Transverse colon (tissue), 4 donors: Measurements from ENCODE around the gene ASB11. TPM values are rescaled to one million over a fixed set of nuclear protein-coding genes. Genes with fewer than 3 reads are reported as not detected.
"Not testable (repeated sequence)": the region's sequence is repeated elsewhere in the genome, so short reads cannot be mapped to it uniquely, and the experiment has no call there.

ENCODE experiments used
- DNase-seq: peaks from one replicate; pipeline ENCODE4 v3.0.0-alpha.2; 2019
- H3K27ac ChIP-seq, 4 donors: fragments of 200-600 bp; sonication (generic); 2 replicates each; pipeline ENCODE4 v1.5.1; 2016 to 2018; ENCODE audit warnings: inconsistent platforms in 4 of 4
- H3K27me3 ChIP-seq: fragments of 200-600 bp; sonication (generic); 2 replicates; pipeline ENCODE4 v1.5.1; 2017; ENCODE audit warnings: inconsistent platforms
- H3K36me3 ChIP-seq, 4 donors: fragments of 200-600 bp; sonication (generic); 2 replicates each; pipeline ENCODE4 v1.5.1; 2017 to 2019; ENCODE audit warnings: inconsistent platforms in 4 of 4
- H3K4me1 ChIP-seq, 4 donors: fragments of 200-600 bp; sonication (generic); 2 replicates each; pipeline ENCODE4 v1.5.1; 2017 to 2020; ENCODE audit warnings: inconsistent platforms in 4 of 4
- H3K4me3 ChIP-seq, 4 donors: fragments of 200-600 bp; sonication (generic); 1 replicate in 1 of 4; 2 replicates in 3 of 4; pipeline versions ENCODE4 v1.5.1 to v1.6.1; 2017 to 2019; ENCODE audit warnings: inconsistent platforms in 4 of 4
- H3K9me3 ChIP-seq, 2 donors: fragments of 200-600 bp; sonication (generic); 2 replicates each; pipeline ENCODE4 v1.5.1; 2017 to 2019; ENCODE audit warnings: inconsistent platforms in 2 of 2
- CTCF ChIP-seq, 5 experiments: fragments of 200-600 bp in 3 of 5; fragments of 450-650 bp in 2 of 5; sonication (generic) in 3 of 5; IDR thresholded peaks; 1 replicate in 2 of 5; 2 replicates in 3 of 5; pipeline ENCODE4 v1.5.1; 2016 to 2017; ENCODE audit warnings: antibody characterized with exemption in 5 of 5, inconsistent platforms in 3 of 5, mild to moderate bottlenecking in 2 of 5, moderate library complexity in 1 of 5
- EP300 ChIP-seq: sonication (generic); formaldehyde crosslinking; IDR thresholded peaks from one replicate; pipeline ENCODE4 v1.6.1; 2017; ENCODE audit warnings: antibody characterized with exemption, low read depth
- POLR2A ChIP-seq: fragments of 450-650 bp; IDR thresholded peaks from one replicate; pipeline ENCODE4 v1.6.1; 2016; ENCODE audit warnings: antibody characterized with exemption, mild to moderate bottlenecking, moderate library complexity
- POLR2AphosphoS5 ChIP-seq, 3 donors: sonication (generic); formaldehyde crosslinking; IDR thresholded peaks; one replicate each; pipeline ENCODE4 v1.6.1; 2016; ENCODE audit warnings: antibody characterized with exemption in 3 of 3
- WGBS, 2 donors: methylation state at CpG; one replicate each; pipeline ENCODE4 v1.1.5; 2018; ENCODE audit warnings: low coverage in 1 of 2; 5-methylcytosine and 5-hydroxymethylcytosine counted together
- in situ Hi-C, 4 donors: fragments of 200-750 bp; cut with MboI; loops; one replicate each; pipeline versions ENCODE4 v1.15.0 to v1.15.1; 2017; ENCODE audit warnings: low sequenced_read_pairs in 3 of 4, low pct_ligation_motif_present in 1 of 4, low pct_unique_long_range_greater_than_20kb in 1 of 4
- intact Hi-C: fragments of 100-400 bp; cut with DNase I; formaldehyde crosslinking; loops from one replicate; pipeline ENCODE4 v1.15.1; 2023; ENCODE audit warnings: low total_unique reads
- total RNA-seq, 4 donors: library from RNA; depleted of rRNA; stranded (reverse); fragments of >200 nt; gene quantifications; one replicate each; pipeline ENCODE4 v1.1.0, GENCODE V29; 2016

Gene ASB11
- total RNA-seq, 4 donors from 2014 or later, result 0.32 to 1.1 TPM; not detected in 2

- Histone ChIP-seq H3K4me1 (no peaks in the 10 kb centered on the region), H3K36me3 (no peaks in the 10 kb centered on the region), H3K27me3 (no peaks in the 10 kb centered on the region), H3K4me3 (no peak overlapping the region), H3K27ac (no peak overlapping the region), H3K9me3 (no peaks in the 10 kb centered on the region)
- TF ChIP-seq CTCF (IDR thresholded peaks at IDR 0.05) (no peak), EP300 (no peak), POLR2AphosphoS5 (IDR thresholded peaks at IDR 0.05) (no peak), POLR2A (no peak)
- in situ Hi-C loops (no loop called here), intact Hi-C loops (no loop called here)
- WGBS, 2 donors, result 90% methylated on average over 3 of the region's 3 CpGs; no CpG with 5 or more reads in 1 of the 2 donors
- no peak for DNase-seq
These were observed 22.6 kb downstream of the ASB11 start for GRCh38 chrX:15292861-15293260.

GRCh38 chrX:15277604-15278003 is 37.8 kb downstream of the ASB11 start:
- no peaks in the 10 kb centered on the region for H3K4me1 ChIP-seq
- H3K9me3 ChIP-seq, result no peaks in the 10 kb centered on the region
- H3K4me3 ChIP-seq, result no peak overlapping the region
- no peaks in the 10 kb centered on the region for H3K27me3 ChIP-seq
- intact Hi-C loops (no loop called here), in situ Hi-C loops (no loop called here)
- 49% methylated on average over 1 of the region's 1 CpG; no CpG with 5 or more reads in 1 of the 2 donors for WGBS, 2 donors
- no peaks in the 10 kb centered on the region for H3K36me3 ChIP-seq
- H3K27ac ChIP-seq, result no peak overlapping the region
- DNase-seq, result no peak
- no peak for TF ChIP-seq CTCF (IDR thresholded peaks at IDR 0.05)
- no peak for TF ChIP-seq POLR2AphosphoS5 (IDR thresholded peaks at IDR 0.05)
- TF ChIP-seq EP300, result no peak
- no peak for TF ChIP-seq POLR2A

- Histone ChIP-seq H3K9me3 (no peaks in the 10 kb centered on the region), H3K27ac (no peak overlapping the region), H3K27me3 (no peaks in the 10 kb centered on the region), H3K4me3 (no peak overlapping the region), H3K4me1 (no peaks in the 10 kb centered on the region), H3K36me3 (no peaks in the 10 kb centered on the region)
- intact Hi-C loops (no loop called here), in situ Hi-C loops (no loop called here)
- 96% methylated on average over 2 of the region's 2 CpGs; no CpG with 5 or more reads in 1 of the 2 donors for WGBS, 2 donors
- TF ChIP-seq CTCF (IDR thresholded peaks at IDR 0.05), result no peak
- TF ChIP-seq POLR2A, result no peak
- DNase-seq, result no peak
These were observed 40.5 kb downstream of the ASB11 start for GRCh38 chrX:15274946-15275345.

GRCh38 chrX:15273275-15273674 is 42.2 kb downstream of the ASB11 start:
- H3K27me3 ChIP-seq, H3K36me3 ChIP-seq, H3K27ac ChIP-seq, H3K4me1 ChIP-seq, H3K4me3 ChIP-seq, in situ Hi-C loops, intact Hi-C loops, DNase-seq, H3K9me3 ChIP-seq: not testable (repeated sequence)
- 86 to 93% methylated on average over 8 to 10 of the region's 10 CpGs for WGBS, 2 donors

GRCh38 chrX:15271757-15272156 is 43.7 kb downstream of the ASB11 start:
- H3K4me3 ChIP-seq, result no peak overlapping the region
- no peaks in the 10 kb centered on the region for H3K27me3 ChIP-seq
- no peaks in the 10 kb centered on the region for H3K36me3 ChIP-seq
- 78% methylated on average over 1 of the region's 1 CpG; no CpG with 5 or more reads in 1 of the 2 donors for WGBS, 2 donors
- TF ChIP-seq CTCF (IDR thresholded peaks at IDR 0.05) (no peak), POLR2A (no peak), POLR2AphosphoS5 (IDR thresholded peaks at IDR 0.05) (no peak), EP300 (no peak)
- DNase-seq, result no peak
- in situ Hi-C loops (no loop called here), intact Hi-C loops (no loop called here)
- no peak overlapping the region for H3K27ac ChIP-seq
- no peaks in the 10 kb centered on the region for H3K4me1 ChIP-seq
- no peaks in the 10 kb centered on the region for H3K9me3 ChIP-seq
